RPMI8226 (cell line): ENCODE data around the gene KCNK2.

ENCODE experiments used
- DNase-seq: peaks from one replicate; pipeline ENCODE4 v3.0.0-alpha.2; 2015

KCNK2 gene

DNA sequence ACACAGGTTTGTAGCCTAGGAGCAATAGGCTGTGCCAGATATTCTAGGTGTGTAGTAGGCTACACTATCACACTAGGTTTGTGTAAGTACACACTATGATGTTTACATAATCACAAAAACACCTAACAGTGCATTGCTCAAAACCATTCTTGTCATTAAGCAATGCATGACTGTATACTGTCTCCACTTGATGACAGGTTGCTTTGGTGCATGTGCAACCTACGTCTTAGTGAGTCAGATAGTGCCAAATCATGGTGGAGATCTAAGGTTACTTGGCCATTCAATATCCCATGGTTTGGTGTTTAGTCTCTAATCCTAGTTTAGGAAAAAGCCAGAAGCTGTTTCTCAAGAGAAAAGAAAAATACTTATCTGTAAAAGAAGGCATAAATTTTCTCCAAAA lies 181.1 kb downstream of the KCNK2 start:
- DNase-seq = no peak

DNA sequence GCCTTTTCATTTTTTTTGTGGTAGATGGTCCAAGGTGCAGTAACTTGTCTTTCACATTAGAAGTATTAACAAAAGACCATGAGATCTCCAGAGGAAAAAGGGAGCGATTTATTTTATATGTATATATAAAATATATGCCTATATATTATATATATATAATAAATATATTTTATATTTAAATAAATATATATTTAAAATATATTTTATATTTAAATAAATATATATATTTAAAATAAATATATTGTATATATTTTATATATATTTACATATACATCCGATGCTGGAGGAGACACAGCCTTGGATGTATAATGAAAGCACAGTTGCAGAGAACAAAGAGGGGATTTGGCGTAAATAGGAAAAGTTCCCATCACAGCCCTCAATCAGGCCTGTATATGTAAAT lies 182.1 kb downstream of the KCNK2 start:
- no peak for DNase-seq

DNA sequence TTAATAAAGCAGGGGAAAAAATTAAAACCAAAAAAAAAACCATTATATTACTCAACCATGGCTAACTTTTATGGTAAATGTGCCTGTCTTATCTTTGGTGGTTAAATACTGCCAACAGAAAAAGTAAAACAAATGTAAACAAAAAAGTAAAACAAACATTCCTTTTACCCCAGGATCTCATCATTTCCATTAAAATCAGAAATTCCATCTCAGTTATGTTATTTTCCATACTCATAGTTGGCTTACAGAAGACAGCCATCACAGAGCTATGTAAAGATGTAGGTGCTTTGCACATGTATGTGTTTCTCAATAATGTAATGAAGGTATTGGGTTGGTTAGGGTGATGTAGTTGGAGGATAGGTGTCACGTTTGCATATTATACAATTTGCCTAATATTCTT lies 185.0 kb downstream of the KCNK2 start:
- DNase-seq = no peak

DNA sequence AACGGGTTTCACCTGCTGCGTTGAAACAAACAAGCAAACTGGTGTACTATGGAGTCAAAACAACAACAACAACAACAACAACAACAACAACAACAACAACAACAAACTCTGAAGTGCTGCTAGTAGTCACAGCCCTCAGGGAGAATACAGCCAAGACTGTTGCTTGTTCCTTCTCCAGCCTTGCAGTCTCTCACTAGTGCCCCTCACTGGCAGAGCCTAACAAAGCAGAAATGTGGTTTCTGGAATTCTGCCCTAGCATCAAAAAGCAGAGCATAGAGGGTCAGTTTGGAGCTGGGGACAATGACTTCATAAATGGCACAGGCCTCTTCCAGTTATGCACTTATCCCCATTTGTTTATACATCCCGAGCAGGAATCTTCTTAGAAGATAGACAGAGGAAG lies 187.4 kb downstream of the KCNK2 start:
- no peak for DNase-seq

DNA sequence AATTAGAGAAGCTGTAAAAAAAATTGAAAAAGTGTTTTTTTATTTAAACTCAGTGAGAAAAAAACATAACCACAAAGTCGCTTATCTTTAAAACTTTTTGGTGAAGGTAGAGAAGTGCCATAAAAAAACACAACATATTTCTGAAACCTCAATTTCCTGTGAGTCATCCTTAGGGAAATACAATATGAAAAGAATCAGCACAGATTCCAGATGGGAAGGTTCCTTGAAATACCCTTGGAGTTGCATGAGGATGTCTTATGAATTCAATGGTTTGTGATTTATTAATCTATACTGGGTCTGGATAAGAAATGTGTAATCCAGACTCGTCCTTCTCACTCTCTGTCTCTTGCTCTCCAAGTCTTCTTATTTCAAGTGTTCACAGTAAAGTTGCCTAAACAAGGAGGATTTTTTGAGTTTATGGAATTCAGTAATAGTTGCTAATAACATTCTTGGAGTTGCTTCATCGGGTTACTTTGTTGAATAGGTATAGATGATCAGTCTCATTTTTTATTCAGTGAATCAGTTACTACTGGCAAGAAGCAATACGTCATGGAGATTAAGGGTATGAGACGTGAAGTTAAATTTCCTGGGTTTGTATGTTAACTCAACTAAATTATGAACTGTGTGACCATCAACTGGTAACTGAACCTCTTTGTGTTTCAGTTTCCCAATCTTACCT lies 191.4 kb downstream of the KCNK2 start:
- DNase-seq = no peak

DNA sequence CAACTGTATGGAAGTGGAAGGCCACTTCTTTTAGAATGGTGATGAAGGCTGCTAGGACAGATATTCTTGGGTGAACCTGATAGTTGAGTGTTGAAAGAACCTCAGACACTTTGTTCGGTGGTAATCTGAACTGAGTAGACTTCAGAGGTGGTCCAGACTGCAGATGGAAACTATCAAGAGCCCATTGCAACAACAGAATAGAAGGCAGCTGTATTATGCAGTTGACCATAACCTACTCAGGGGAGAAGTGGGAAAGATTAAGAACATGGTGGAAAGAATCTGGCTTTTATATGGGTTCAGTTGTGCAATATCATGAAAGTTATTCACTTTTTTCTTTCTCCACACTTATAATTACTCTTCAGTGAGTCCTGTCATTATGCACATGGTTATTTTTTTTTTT lies 194.0 kb downstream of the KCNK2 start:
- no peak for DNase-seq

DNA sequence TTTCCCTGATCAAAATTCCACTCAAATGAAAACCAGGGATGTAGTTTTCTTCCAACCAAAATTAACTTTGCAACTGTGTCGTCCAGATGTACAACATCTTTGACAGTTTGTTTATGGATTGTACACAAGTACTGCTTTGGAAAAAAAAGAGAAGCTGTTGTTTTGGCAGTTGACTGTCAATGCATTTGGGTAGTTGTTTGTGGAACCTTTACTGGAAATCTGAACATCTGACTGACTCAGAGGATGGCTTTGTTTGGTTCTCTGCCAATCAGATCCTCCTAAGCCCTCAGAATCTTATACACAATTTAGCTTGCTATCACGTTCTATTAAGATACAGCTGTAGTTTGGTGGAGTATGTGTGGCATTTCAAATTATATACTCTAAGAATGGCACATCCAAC lies 195.0 kb downstream of the KCNK2 start:
- DNase-seq = no peak

DNA sequence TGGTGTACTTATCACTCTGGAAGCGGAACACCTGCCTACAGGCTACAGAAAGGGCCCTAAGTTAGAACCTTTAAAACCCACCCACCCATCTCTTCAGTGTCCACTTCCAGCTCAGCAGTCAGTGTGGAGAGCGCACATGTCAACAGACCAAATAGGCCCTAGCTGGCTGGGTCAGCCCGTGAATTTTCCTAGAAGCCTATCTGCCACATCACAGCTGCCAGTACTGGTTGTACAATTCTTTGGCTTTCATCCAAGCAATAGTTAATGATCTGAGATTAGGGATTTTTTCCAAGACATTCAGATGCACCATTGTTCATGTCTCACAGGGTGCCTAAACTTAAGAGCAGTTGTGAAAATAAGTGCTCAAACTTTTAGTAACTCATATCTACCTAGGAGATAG lies 197.1 kb downstream of the KCNK2 start:
- no peak for DNase-seq

DNA sequence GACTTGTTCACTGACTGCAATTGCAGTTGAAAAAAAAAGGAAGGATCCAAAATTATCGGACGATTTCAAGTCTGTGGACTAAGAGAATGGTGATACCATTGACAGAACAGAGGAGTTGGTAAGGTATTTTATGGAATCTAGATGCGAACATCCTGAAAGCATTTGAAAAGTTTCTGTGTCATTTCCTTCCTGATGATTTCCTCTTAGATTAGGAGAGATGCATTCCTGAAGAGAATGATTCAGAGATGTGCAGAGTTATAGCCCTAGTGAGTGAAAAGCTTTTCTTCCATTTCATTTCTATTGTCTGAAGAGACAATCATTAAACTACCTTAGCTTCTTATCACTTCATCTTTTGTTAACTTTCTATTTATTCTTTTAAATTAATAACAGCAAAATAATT lies 200.0 kb downstream of the KCNK2 start:
- no peak for DNase-seq

DNA sequence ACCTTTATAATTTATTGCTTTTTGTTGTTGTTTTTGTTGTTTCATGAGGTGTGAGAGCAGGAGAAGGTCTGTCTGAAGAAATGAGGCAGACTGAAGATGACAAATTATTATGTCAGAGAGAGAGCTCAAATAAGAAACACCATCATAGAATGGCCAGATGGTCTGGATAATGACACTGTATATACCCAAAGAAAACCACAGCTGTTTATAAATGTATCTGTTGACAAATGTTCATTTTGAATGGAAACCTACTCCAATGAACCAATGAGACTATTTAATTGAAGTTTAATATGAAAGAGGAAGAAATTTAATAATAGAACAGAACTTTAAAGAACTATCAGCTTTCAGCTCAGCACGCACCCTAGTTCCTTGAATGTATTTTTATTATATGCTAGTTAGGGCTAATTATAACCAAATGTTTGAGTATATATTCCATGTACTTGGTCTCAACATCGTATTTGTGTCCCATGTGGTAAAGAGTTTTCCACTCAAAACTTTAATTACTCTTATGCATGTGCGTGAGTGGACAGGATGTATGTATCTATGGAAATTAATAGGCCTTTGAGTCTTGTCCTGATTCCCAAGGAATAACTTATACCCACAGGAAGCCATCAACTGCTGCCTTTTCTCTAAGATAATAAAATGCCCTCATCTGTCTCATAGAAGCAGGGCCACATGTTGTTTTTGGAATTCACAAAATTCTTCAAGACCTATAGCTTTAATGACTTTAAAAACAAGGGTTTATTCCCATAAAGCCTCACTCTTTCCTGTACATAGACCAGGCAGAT lies 202.7 kb downstream of the KCNK2 start:
- DNase-seq = no peak
